Measurements from ENCODE around the gene CDH4.

The CDH4 gene

GRCh38 chr20:61786230-61786629, 534.2 kb downstream of the CDH4 start:
- no peak overlapping the region for H3K27ac Mint-ChIP-seq
- intact Hi-C loops (cut with micrococcal nuclease): no loop called here
- no peak overlapping the region for H3K4me3 Mint-ChIP-seq
- H3K27me3 Mint-ChIP-seq: no peaks in the 10 kb centered on the region
- no peaks in the 10 kb centered on the region for H3K36me3 Mint-ChIP-seq (ENCODE audit: low read depth)
- no peaks in the 10 kb centered on the region for H3K4me1 Mint-ChIP-seq (ENCODE audit: low read depth)
- peaks cover 47% of the 10 kb centered on the region for H3K9me3 Mint-ChIP-seq

- Mint-ChIP-seq H3K4me1 (ENCODE audit: low read depth) (no peaks in the 10 kb centered on the region), H3K27ac (no peak overlapping the region), H3K27me3 (no peaks in the 10 kb centered on the region), H3K9me3 (peaks cover 34% of the 10 kb centered on the region), H3K4me3 (no peak overlapping the region), H3K36me3 (ENCODE audit: low read depth) (no peaks in the 10 kb centered on the region)
- intact Hi-C loops (cut with micrococcal nuclease): no loop called here
These were observed 536.3 kb downstream of the CDH4 start for GRCh38 chr20:61788343-61788742.

- intact Hi-C loops (cut with micrococcal nuclease): no loop called here
- Mint-ChIP-seq H3K9me3 (peaks cover 34% of the 10 kb centered on the region), H3K36me3 (ENCODE audit: low read depth) (no peaks in the 10 kb centered on the region), H3K4me1 (ENCODE audit: low read depth) (no peaks in the 10 kb centered on the region), H3K27ac (no peak overlapping the region), H3K27me3 (no peaks in the 10 kb centered on the region), H3K4me3 (no peak overlapping the region)
These were observed 537.3 kb downstream of the CDH4 start for GRCh38 chr20:61789329-61789728.

- Mint-ChIP-seq H3K4me1 (ENCODE audit: low read depth) (no peaks in the 10 kb centered on the region), H3K4me3 (no peak overlapping the region), H3K36me3 (ENCODE audit: low read depth) (no peaks in the 10 kb centered on the region), H3K27ac (no peak overlapping the region), H3K9me3 (peaks cover 28% of the 10 kb centered on the region), H3K27me3 (no peaks in the 10 kb centered on the region)
- intact Hi-C loops (cut with micrococcal nuclease): no loop called here
These were observed 538.2 kb downstream of the CDH4 start for GRCh38 chr20:61790116-61790827.

- H3K4me1 Mint-ChIP-seq (ENCODE audit: low read depth): no peaks in the 10 kb centered on the region
These were observed 539.9 kb downstream of the CDH4 start for GRCh38 chr20:61791995-61792394.

GRCh38 chr20:61795669-61796630, 543.9 kb downstream of the CDH4 start:
- H3K9me3 Mint-ChIP-seq: peaks cover 3% of the 10 kb centered on the region
- no peaks in the 10 kb centered on the region for H3K4me1 Mint-ChIP-seq (ENCODE audit: low read depth)
- intact Hi-C loops (cut with micrococcal nuclease): no loop called here

More at GRCh38 chr20:61791995-61792394, 539.9 kb downstream of the CDH4 start:
- intact Hi-C loops (cut with micrococcal nuclease): no loop called here
- H3K9me3 Mint-ChIP-seq: peaks cover 21% of the 10 kb centered on the region
- H3K27me3 Mint-ChIP-seq: no peaks in the 10 kb centered on the region
- no peaks in the 10 kb centered on the region for H3K36me3 Mint-ChIP-seq (ENCODE audit: low read depth)
- no peak overlapping the region for H3K27ac Mint-ChIP-seq
- H3K4me3 Mint-ChIP-seq: no peak overlapping the region

GRCh38 chr20:61796738-61797137, 544.7 kb downstream of the CDH4 start:
- H3K36me3 Mint-ChIP-seq (ENCODE audit: low read depth): no peaks in the 10 kb centered on the region
- no peaks in the 10 kb centered on the region for H3K4me1 Mint-ChIP-seq (ENCODE audit: low read depth)
- no peaks in the 10 kb centered on the region for H3K9me3 Mint-ChIP-seq
- no peaks in the 10 kb centered on the region for H3K27me3 Mint-ChIP-seq
- no peak overlapping the region for H3K27ac Mint-ChIP-seq
- no peak overlapping the region for H3K4me3 Mint-ChIP-seq
- intact Hi-C loops (cut with micrococcal nuclease): no loop called here

More at GRCh38 chr20:61795669-61796630, 543.9 kb downstream of the CDH4 start:
- no peak overlapping the region for H3K27ac Mint-ChIP-seq
- no peak overlapping the region for H3K4me3 Mint-ChIP-seq
- no peaks in the 10 kb centered on the region for H3K27me3 Mint-ChIP-seq
- H3K36me3 Mint-ChIP-seq (ENCODE audit: low read depth): no peaks in the 10 kb centered on the region

- no peak overlapping the region for H3K4me3 Mint-ChIP-seq
- H3K9me3 Mint-ChIP-seq: no peaks in the 10 kb centered on the region
- H3K4me1 Mint-ChIP-seq (ENCODE audit: low read depth): no peaks in the 10 kb centered on the region
- H3K27ac Mint-ChIP-seq: no peak overlapping the region
- no peaks in the 10 kb centered on the region for H3K36me3 Mint-ChIP-seq (ENCODE audit: low read depth)
- no peaks in the 10 kb centered on the region for H3K27me3 Mint-ChIP-seq
- intact Hi-C loops (cut with micrococcal nuclease): no loop called here
These were observed 545.1 kb downstream of the CDH4 start for GRCh38 chr20:61797200-61797599.

- no peaks in the 10 kb centered on the region for H3K36me3 Mint-ChIP-seq (ENCODE audit: low read depth)
- intact Hi-C loops (cut with micrococcal nuclease): no loop called here
- no peak overlapping the region for H3K4me3 Mint-ChIP-seq
- H3K4me1 Mint-ChIP-seq (ENCODE audit: low read depth): no peaks in the 10 kb centered on the region
- H3K27me3 Mint-ChIP-seq: no peaks in the 10 kb centered on the region
- H3K27ac Mint-ChIP-seq: no peak overlapping the region
- H3K9me3 Mint-ChIP-seq: no peaks in the 10 kb centered on the region
These were observed 545.9 kb downstream of the CDH4 start for GRCh38 chr20:61797971-61798411.

- no peak overlapping the region for H3K27ac Mint-ChIP-seq
- peaks cover 4% of the 10 kb centered on the region for H3K27me3 Mint-ChIP-seq
- H3K4me1 Mint-ChIP-seq (ENCODE audit: low read depth): no peaks in the 10 kb centered on the region
- no peaks in the 10 kb centered on the region for H3K9me3 Mint-ChIP-seq
- intact Hi-C loops (cut with micrococcal nuclease): no loop called here
- no peaks in the 10 kb centered on the region for H3K36me3 Mint-ChIP-seq (ENCODE audit: low read depth)
- no peak overlapping the region for H3K4me3 Mint-ChIP-seq
These were observed 546.6 kb downstream of the CDH4 start for GRCh38 chr20:61798632-61799031.

GRCh38 chr20:61799394-61799923, 547.4 kb downstream of the CDH4 start:
- no peaks in the 10 kb centered on the region for H3K36me3 Mint-ChIP-seq (ENCODE audit: low read depth)
- H3K27ac Mint-ChIP-seq: no peak overlapping the region
- peaks cover 11% of the 10 kb centered on the region for H3K27me3 Mint-ChIP-seq
- intact Hi-C loops (cut with micrococcal nuclease): no loop called here
- no peaks in the 10 kb centered on the region for H3K9me3 Mint-ChIP-seq
- H3K4me3 Mint-ChIP-seq: no peak overlapping the region
- H3K4me1 Mint-ChIP-seq (ENCODE audit: low read depth): no peaks in the 10 kb centered on the region

GRCh38 chr20:61799928-61800327, 547.9 kb downstream of the CDH4 start:
- no peak overlapping the region for H3K4me3 Mint-ChIP-seq
- H3K36me3 Mint-ChIP-seq (ENCODE audit: low read depth): no peaks in the 10 kb centered on the region
- intact Hi-C loops (cut with micrococcal nuclease): no loop called here

GRCh38 chr20:61800359-61801064, 548.5 kb downstream of the CDH4 start:
- Mint-ChIP-seq H3K36me3 (ENCODE audit: low read depth) (no peaks in the 10 kb centered on the region), H3K4me1 (ENCODE audit: low read depth) (no peaks in the 10 kb centered on the region), H3K27ac (no peak overlapping the region), H3K9me3 (no peaks in the 10 kb centered on the region), H3K4me3 (no peak overlapping the region), H3K27me3 (peaks cover 12% of the 10 kb centered on the region)
- intact Hi-C loops (cut with micrococcal nuclease): no loop called here

More at GRCh38 chr20:61799928-61800327, 547.9 kb downstream of the CDH4 start:
- H3K27ac Mint-ChIP-seq: no peak overlapping the region
- H3K9me3 Mint-ChIP-seq: no peaks in the 10 kb centered on the region
- H3K27me3 Mint-ChIP-seq: peaks cover 12% of the 10 kb centered on the region
- no peaks in the 10 kb centered on the region for H3K4me1 Mint-ChIP-seq (ENCODE audit: low read depth)

- H3K9me3 Mint-ChIP-seq: no peaks in the 10 kb centered on the region
- H3K27ac Mint-ChIP-seq: no peak overlapping the region
- no peaks in the 10 kb centered on the region for H3K4me1 Mint-ChIP-seq (ENCODE audit: low read depth)
- H3K27me3 Mint-ChIP-seq: peaks cover 12% of the 10 kb centered on the region
- no peaks in the 10 kb centered on the region for H3K36me3 Mint-ChIP-seq (ENCODE audit: low read depth)
- H3K4me3 Mint-ChIP-seq: no peak overlapping the region
- intact Hi-C loops (cut with micrococcal nuclease): no loop called here
These were observed 549.0 kb downstream of the CDH4 start for GRCh38 chr20:61801065-61801360.

All from dendritic cell treated with granulocyte-macrophage colony-stimulating factor and Interleukin-4, amounts not matched to agents 40 ng/mL and 50 ng/mL, for 4 days (primary cell).